Liver (tissue), 9 donors: ENCODE measurements around the gene ZMYM4. TPM values are rescaled to one million over a fixed set of nuclear protein-coding genes. Genes with fewer than 3 reads are reported as not detected.

Source experiments
- DNase-seq: peaks from one replicate; pipeline ENCODE4 v3.0.0-alpha.2; 2017; ENCODE audit warnings: low spot score
- H3K27ac ChIP-seq, 2 donors: one replicate each; pipeline ENCODE4 v1.7.0; 2013; ENCODE audit warnings: inconsistent platforms in 2 of 2, low read length in 2 of 2, control low read depth in 1 of 2, low read depth in 1 of 2, mild to moderate bottlenecking in 1 of 2
- H3K27me3 ChIP-seq, 4 donors: one replicate each; pipeline versions ENCODE4 v1.6.1 to v1.7.0; 2013; ENCODE audit warnings: low read length in 3 of 4, inconsistent platforms in 1 of 4, mild to moderate bottlenecking in 1 of 4, moderate library complexity in 1 of 4; ENCODE audit not compliant: control insufficient read depth in 4 of 4, insufficient read depth in 4 of 4
- H3K36me3 ChIP-seq, 4 donors: one replicate each; pipeline versions ENCODE4 v1.6.1 to v1.7.0; 2013; ENCODE audit warnings: low read length in 3 of 4, mild to moderate bottlenecking in 3 of 4, low read depth in 1 of 4, moderate library complexity in 1 of 4; ENCODE audit not compliant: control insufficient read depth in 4 of 4, insufficient read depth in 3 of 4
- H3K4me1 ChIP-seq, 4 donors: one replicate each; pipeline versions ENCODE4 v1.6.1 to v1.7.0; 2013; ENCODE audit warnings: low read length in 3 of 4, mild to moderate bottlenecking in 3 of 4, moderate library complexity in 1 of 4; ENCODE audit not compliant: control insufficient read depth in 4 of 4, insufficient read depth in 4 of 4
- H3K4me3 ChIP-seq, 3 donors: one replicate each; pipeline versions ENCODE4 v1.6.1 to v1.7.0; 2013; ENCODE audit warnings: low read length in 3 of 3, control low read depth in 1 of 3, low read depth in 1 of 3, mild to moderate bottlenecking in 1 of 3
- H3K9ac ChIP-seq, 2 donors: one replicate each; pipeline ENCODE4 v1.7.0; 2013; ENCODE audit warnings: low read length in 2 of 2, mild to moderate bottlenecking in 2 of 2, moderate library complexity in 2 of 2, control low read depth in 1 of 2, low read depth in 1 of 2
- H3K9me3 ChIP-seq, 4 donors: one replicate each; pipeline versions ENCODE4 v1.6.1 to v1.7.0; 2013; ENCODE audit warnings: low read length in 3 of 4; ENCODE audit not compliant: control insufficient read depth in 4 of 4
- ATF3 ChIP-seq: IDR thresholded peaks from 2 replicates; pipeline ENCODE4 v1.6.1; 2016; ENCODE audit warnings: antibody characterized with exemption
- CTCF ChIP-seq: fragments of 150-350 bp; IDR thresholded peaks from 2 replicates; pipeline ENCODE4 v1.5.1; 2017; ENCODE audit warnings: improper control_type of control experiment, low read depth, low read length; ENCODE audit not compliant: missing input control
- EGR1 ChIP-seq, 2 donors: IDR thresholded peaks; 2 replicates each; pipeline ENCODE4 v1.6.1; 2016 to 2018; ENCODE audit warnings: antibody characterized with exemption in 2 of 2, low read depth in 2 of 2
- FOXA2 ChIP-seq: IDR thresholded peaks from 2 replicates; pipeline ENCODE4 v1.6.1; 2016; ENCODE audit warnings: antibody characterized with exemption
- GABPA ChIP-seq, 2 donors: IDR thresholded peaks in 1 of 2; conservative IDR thresholded peaks in 1 of 2; 2 replicates each; pipeline ENCODE4 v1.6.1; 2016; ENCODE audit warnings: antibody characterized with exemption in 2 of 2, mild to moderate bottlenecking in 1 of 2, moderate library complexity in 1 of 2
- JUND ChIP-seq, 2 donors: IDR thresholded peaks; 2 replicates each; pipeline ENCODE4 v1.6.1; 2016; ENCODE audit warnings: antibody characterized with exemption in 2 of 2
- RAD21 ChIP-seq, 2 donors: IDR thresholded peaks; 2 replicates each; pipeline ENCODE4 v1.6.1; 2016; ENCODE audit warnings: antibody characterized with exemption in 2 of 2, mild to moderate bottlenecking in 2 of 2
- REST ChIP-seq: IDR thresholded peaks from 2 replicates; pipeline ENCODE4 v1.6.1; 2016; ENCODE audit warnings: antibody characterized with exemption, mild to moderate bottlenecking
- RXRA ChIP-seq, 2 donors: IDR thresholded peaks; 2 replicates each; pipeline ENCODE4 v1.6.1; 2017 to 2018; ENCODE audit warnings: antibody characterized with exemption in 2 of 2, mild to moderate bottlenecking in 1 of 2
- SP1 ChIP-seq: IDR thresholded peaks from 2 replicates; pipeline ENCODE4 v1.6.1; 2018; ENCODE audit warnings: antibody characterized with exemption, mild to moderate bottlenecking
- TAF1 ChIP-seq: conservative IDR thresholded peaks from 2 replicates; pipeline ENCODE4 v1.6.1; 2016; ENCODE audit warnings: antibody characterized with exemption, mild to moderate bottlenecking
- YY1 ChIP-seq: IDR thresholded peaks from 2 replicates; pipeline ENCODE4 v1.6.1; 2016; ENCODE audit warnings: antibody characterized with exemption, mild to moderate bottlenecking
- ZBTB33 ChIP-seq: IDR thresholded peaks from 2 replicates; pipeline ENCODE4 v1.6.1; 2016; ENCODE audit warnings: antibody characterized with exemption
- WGBS: extraction: QIAGEN DNeasy Blood & Tissue Kit; methylation state at CpG from one replicate; pipeline ENCODE4 v1.1.7; 2013; 5-methylcytosine and 5-hydroxymethylcytosine counted together
- polyA plus RNA-seq, 2 donors: library from polyadenylated mRNA; stranded (reverse) in 1 of 2; unstranded in 1 of 2; fragments of 200-250 nt in 1 of 2; fragments of >200 nt in 1 of 2; fragmentation: Nextera tagmentation in 1 of 2; extraction: Ambion mirVana in 1 of 2; gene quantifications; one replicate each; pipeline versions ENCODE4 v1.2.1 to v1.2.3, GENCODE V29; 2013 to 2015
- total RNA-seq, 2 donors: library from RNA; depleted of rRNA; stranded (reverse); fragments of >200 nt; gene quantifications; one replicate each; pipeline ENCODE4 v1.2.3, GENCODE V29; 2014
- donor health status: healthy.
- donor health status: healthy.
- donor health status: healthy.
- donor health status: healthy.
- donor health status: healthy.

ZMYM4 gene
- total and polyA plus RNA-seq, 4 donors, result 5.3 to 16.8 (median 10.5) TPM

GRCh38 chr1:35319988-35320713 is 51.6 kb downstream of the ZMYM4 start:
- H3K9me3 ChIP-seq, result no peaks in the 10 kb centered on the region
- no peak overlapping the region for H3K9ac ChIP-seq
- no peaks in the 10 kb centered on the region for H3K4me1 ChIP-seq
- H3K4me3 ChIP-seq, result no peak overlapping the region
- no peak for DNase-seq
- WGBS, result 90% methylated on average over 4 of the region's 4 CpGs
- no peak for TF ChIP-seq SP1
- TF ChIP-seq ZBTB33, result no peak
- no peak for TF ChIP-seq RXRA (IDR thresholded peaks at IDR 0.05)
- no peak for TF ChIP-seq GABPA (IDR thresholded peaks at IDR 0.05 in 1 of 2, conservative IDR thresholded peaks at IDR 0.05 in 1 of 2)
- TF ChIP-seq EGR1 (IDR thresholded peaks at IDR 0.05; ENCODE audit: low read depth in 2 of 2), result no peak
- TF ChIP-seq RAD21 (IDR thresholded peaks at IDR 0.05), result no peak
- TF ChIP-seq FOXA2, result no peak
- no peak for TF ChIP-seq REST
- TF ChIP-seq ATF3, result no peak
- no peak for TF ChIP-seq YY1
- no peak for TF ChIP-seq CTCF
- TF ChIP-seq TAF1, result no peak
- no peaks in the 10 kb centered on the region for H3K36me3 ChIP-seq
- no peak overlapping the region for H3K27ac ChIP-seq
- no peaks in the 10 kb centered on the region for H3K27me3 ChIP-seq

GRCh38 chr1:35320937-35321336 is 52.4 kb downstream of the ZMYM4 start:
- Histone ChIP-seq H3K4me3 (no peak overlapping the region), H3K4me1 (no peaks in the 10 kb centered on the region), H3K9me3 (no peaks in the 10 kb centered on the region), H3K27me3 (no peaks in the 10 kb centered on the region), H3K27ac (no peak overlapping the region), H3K9ac (no peak overlapping the region), H3K36me3 (no peaks in the 10 kb centered on the region)
- 85% methylated on average over 3 of the region's 3 CpGs for WGBS
- no peak for TF ChIP-seq JUND (IDR thresholded peaks at IDR 0.05)
- TF ChIP-seq CTCF, result no peak
- no peak for TF ChIP-seq REST
- TF ChIP-seq RAD21 (IDR thresholded peaks at IDR 0.05), result no peak
- TF ChIP-seq YY1, result no peak
- no peak for TF ChIP-seq ATF3
- TF ChIP-seq ZBTB33, result no peak
- no peak for DNase-seq
